Kidney glomerular epithelial cell (primary cell): ENCODE results near the gene BCL2L12.
"Not testable (repeated sequence)": the region's sequence is repeated elsewhere in the genome, so short reads cannot be mapped to it uniquely, and the experiment has no call there.

Experiments used
- DNase-seq: peaks from one replicate; lab custom pipeline; 2025; lab: John Stamatoyannopoulos, UW

Gene BCL2L12

GRCh38 chr19:49665351-49666119 is at the start of gene BCL2L12, which contains the start of gene IRF3:
Gene BCL2L12 (plus strand): TSS chr19:49665933. CDS start chr19:49666693, 760 bp downstream.
Gene IRF3 (minus strand): TSS chr19:49665857. CDS start chr19:49664838, 1,019 bp downstream.
- DNase-seq: peak; percentile 97

GRCh38 chr19:49616532-49616931 is 49.2 kb upstream of the BCL2L12 start:
- no peak for DNase-seq

- no peak for DNase-seq
Observed at GRCh38 chr19:49616945-49617344, 48.8 kb upstream of the BCL2L12 start.

GRCh38 chr19:49617860-49618259 is 47.9 kb upstream of the BCL2L12 start:
- DNase-seq: not testable (repeated sequence)

GRCh38 chr19:49624967-49625910 is 40.5 kb upstream of the BCL2L12 start:
- DNase-seq: no peak

- no peak for DNase-seq
Observed at GRCh38 chr19:49626226-49626625, 39.5 kb upstream of the BCL2L12 start.

GRCh38 chr19:49629659-49630058 is 36.1 kb upstream of the BCL2L12 start:
- no peak for DNase-seq

GRCh38 chr19:49631014-49631588 is 34.6 kb upstream of the BCL2L12 start:
- no peak for DNase-seq

GRCh38 chr19:49631610-49632192 is 34.0 kb upstream of the BCL2L12 start:
- DNase-seq: no peak

GRCh38 chr19:49632576-49632975 is 33.2 kb upstream of the BCL2L12 start:
- no peak for DNase-seq

GRCh38 chr19:49633273-49633672 is 32.5 kb upstream of the BCL2L12 start:
- not testable (repeated sequence) for DNase-seq

- no peak for DNase-seq
Observed at GRCh38 chr19:49635530-49636232, 30.1 kb upstream of the BCL2L12 start.

- DNase-seq: no peak
Observed at GRCh38 chr19:49636233-49636932, 29.4 kb upstream of the BCL2L12 start.

GRCh38 chr19:49637821-49638738 is 27.7 kb upstream of the BCL2L12 start:
- DNase-seq: peak; percentile 39

GRCh38 chr19:49639401-49640112 is 26.2 kb upstream of the BCL2L12 start:
- no peak for DNase-seq

GRCh38 chr19:49640113-49640898 is 25.4 kb upstream of the BCL2L12 start, which contains the start of gene RRAS:
Gene RRAS (minus strand): TSS chr19:49640143. CDS start chr19:49640098, 45 bp downstream.
- peak; percentile 100 for DNase-seq

GRCh38 chr19:49641688-49642491 is 23.8 kb upstream of the BCL2L12 start, which contains the start of gene SCAF1:
Gene SCAF1 (plus strand): TSS chr19:49642209. CDS start chr19:49645027, 2,818 bp downstream.
- DNase-seq: peak; percentile 98
